Esophagus muscularis mucosa (tissue), 4 donors: Measurements from ENCODE around the gene FFAR1.

Experiments
- CTCF ChIP-seq, 3 experiments: fragments of 200-600 bp in 2 of 3; fragments of 450-650 bp in 1 of 3; sonication (generic) in 2 of 3; IDR thresholded peaks; one replicate each; pipeline ENCODE4 v1.5.1; 2017 to 2019; ENCODE audit warnings: antibody characterized with exemption in 3 of 3, mild to moderate bottlenecking in 2 of 3, moderate library complexity in 1 of 3
- EP300 ChIP-seq: sonication (generic); formaldehyde crosslinking; IDR thresholded peaks from one replicate; pipeline ENCODE4 v1.6.1; 2017; ENCODE audit warnings: antibody characterized with exemption
- POLR2A ChIP-seq: fragments of 450-650 bp; IDR thresholded peaks from one replicate; pipeline ENCODE4 v1.6.1; 2017; ENCODE audit warnings: antibody characterized with exemption, moderate library complexity, mild to moderate bottlenecking, low read depth
- POLR2AphosphoS5 ChIP-seq, 2 donors: sonication (generic); formaldehyde crosslinking; IDR thresholded peaks; one replicate each; pipeline ENCODE4 v1.6.1; 2017; ENCODE audit warnings: antibody characterized with exemption in 2 of 2

GRCh38 chr19:35309481-35310279, 38.0 kb upstream of the FFAR1 start:
- TF ChIP-seq POLR2AphosphoS5 (IDR thresholded peaks at IDR 0.05) (no peak), CTCF (IDR thresholded peaks at IDR 0.05) (no peak), POLR2A (no peak), EP300 (no peak)
